Mesenteric fat pad (tissue), 1 donor: ENCODE data around the gene PRKN. TPM values are rescaled to one million over a fixed set of nuclear protein-coding genes. Genes with fewer than 3 reads are reported as not detected.
"Not testable (repeated sequence)": the region's sequence is repeated elsewhere in the genome, so short reads cannot be mapped to it uniquely, and the experiment has no call there.

ENCODE experiments used
- DNase-seq: peaks from one replicate; pipeline ENCODE4 v3.0.0-alpha.2; 2020; ENCODE audit warnings: low spot score
- total RNA-seq: library from RNA; stranded (reverse); fragmentation: NEBNext Ultra II Directional; extraction: Animal tissue kit (Norgen Biotek cat#: 25700); gene quantifications from one replicate; pipeline ENCODE4 v1.2.1, GENCODE V29; 2021
- donor health status: DM: yes; HTN: yes; CAD: no.

Gene PRKN
- total RNA-seq, 1 donor from 2014 or later, result 10.1 TPM

DNA sequence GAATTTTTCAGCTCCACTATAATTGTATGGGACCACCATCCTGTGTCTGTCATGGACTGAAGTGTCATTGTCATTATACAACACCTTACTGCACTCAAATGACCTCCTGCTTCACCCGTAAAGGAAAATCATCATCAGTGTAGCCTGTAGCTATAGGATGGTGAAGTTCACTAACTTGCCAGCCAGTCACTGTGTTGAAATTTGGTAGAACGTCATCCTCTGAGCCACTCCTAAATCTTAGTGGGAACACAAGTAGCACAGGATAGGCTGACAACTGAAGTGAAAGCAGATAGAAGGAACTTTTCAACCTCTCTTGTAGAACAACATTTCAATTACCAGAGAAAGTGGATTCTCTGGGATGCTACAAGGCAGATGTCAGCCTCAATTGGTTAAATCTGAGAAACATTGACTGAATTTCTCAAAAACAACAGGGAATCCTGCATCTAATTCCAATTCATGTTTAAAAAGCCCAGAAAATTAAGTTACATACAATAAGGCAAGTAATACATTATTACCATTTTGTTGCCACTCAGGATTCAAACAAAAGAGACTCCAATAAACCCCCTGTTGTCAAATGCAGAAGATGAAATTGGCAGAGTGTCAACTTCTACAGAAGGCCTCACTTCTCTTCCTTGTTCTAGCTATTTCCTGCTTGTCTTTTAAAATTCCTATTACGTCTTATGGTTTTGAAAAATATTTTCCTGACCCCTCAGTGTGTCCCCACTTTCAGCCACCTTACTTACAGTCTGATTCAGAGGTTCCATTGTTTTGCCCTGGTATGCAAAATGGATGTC lies 805.8 kb downstream of the PRKN start:
- no peak for DNase-seq

- DNase-seq, result no peak
Observed at GRCh38 chr6:161919691-161920090, 807.9 kb downstream of the PRKN start.

DNA sequence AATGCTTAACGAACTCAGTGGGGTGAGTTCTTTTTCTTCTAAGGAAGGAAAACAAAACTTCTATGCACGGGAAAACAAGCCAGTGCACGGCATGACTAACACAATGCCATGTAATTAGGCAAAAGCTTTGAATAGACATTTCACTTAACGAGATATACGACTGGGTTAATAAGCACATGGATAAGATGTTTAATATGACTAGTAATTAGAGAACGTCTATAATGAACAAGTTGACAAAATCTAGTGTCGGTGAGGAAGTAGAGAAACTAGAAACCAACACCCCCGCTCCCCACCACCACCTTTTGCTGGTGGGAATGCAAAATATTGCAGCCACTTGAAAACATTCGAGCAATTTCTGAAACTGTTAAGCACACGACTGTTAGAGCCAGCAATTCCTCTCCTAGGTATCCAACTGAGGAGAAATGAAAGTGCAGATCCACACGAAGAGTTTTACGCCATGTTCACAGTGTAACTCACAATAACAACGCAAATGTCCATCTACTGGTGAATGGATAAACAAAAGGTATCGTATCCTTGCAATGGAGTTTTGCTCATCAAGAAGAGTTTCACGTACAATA lies 808.8 kb downstream of the PRKN start:
- no peak for DNase-seq

DNA sequence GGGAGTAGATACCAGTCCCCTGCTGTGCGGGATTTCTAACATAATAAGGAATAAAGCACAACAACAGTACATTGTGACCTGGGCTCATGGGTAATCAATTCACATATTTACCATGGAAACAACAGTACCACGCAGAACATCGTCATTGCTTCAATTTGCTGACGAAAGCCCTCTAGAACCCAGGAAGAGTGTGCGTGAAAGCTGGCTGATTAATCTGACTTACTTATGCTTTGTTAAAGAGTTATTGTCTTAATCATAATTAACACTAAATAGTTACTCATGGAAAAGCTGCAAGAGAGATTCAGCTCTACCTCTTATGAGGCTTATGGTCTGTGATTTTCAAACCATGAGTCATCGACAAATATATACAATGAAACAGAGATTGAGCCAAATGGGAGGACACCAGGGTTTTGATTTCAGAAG lies 809.4 kb downstream of the PRKN start:
- DNase-seq, result no peak

GRCh38 chr6:161917645-161918044 lies 809.9 kb downstream of the PRKN start:
- DNase-seq, result no peak

DNA sequence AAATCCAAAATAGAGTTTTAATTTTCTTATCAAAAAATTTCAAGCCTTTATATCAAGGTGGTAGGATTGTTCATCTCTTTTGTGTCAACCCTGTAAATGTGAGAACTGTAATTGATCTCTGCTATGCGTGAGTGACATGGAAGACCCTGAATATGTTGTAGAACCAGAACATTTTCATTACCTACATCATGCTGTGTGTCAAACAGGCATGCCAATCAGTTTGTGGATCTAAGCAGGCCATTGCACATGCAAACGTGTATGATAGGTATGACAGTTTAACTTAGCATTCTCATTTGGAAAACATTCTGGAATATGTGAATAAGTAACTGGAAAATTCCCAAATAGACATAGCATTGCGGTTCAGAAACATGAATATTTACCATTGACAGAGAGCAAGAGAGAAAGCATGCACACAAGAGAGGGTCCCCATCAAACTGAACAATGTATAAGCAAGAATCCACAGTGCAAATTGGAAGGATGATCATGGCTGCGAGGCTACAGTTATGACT lies 812.1 kb downstream of the PRKN start:
- DNase-seq, result no peak

DNA sequence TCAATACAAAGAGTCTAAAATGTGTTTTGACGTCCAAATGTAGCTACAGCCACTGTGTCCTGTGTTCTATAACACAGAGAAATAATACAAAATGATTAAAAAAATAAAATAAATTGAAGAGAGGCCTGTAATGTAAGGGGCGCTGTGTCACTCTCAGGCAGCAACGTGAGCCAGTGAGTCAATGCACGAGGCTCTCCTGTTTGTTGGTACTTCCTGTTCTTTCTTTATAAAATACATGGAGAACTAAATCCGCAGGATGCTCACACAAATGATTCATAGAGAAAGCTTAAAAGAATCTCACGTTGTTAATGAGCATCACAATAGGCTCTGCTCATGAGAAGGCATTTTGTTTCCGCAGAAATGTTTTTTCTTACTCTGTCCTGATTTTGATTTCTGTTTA lies 818.7 kb downstream of the PRKN start:
- DNase-seq, result no peak

- DNase-seq, result no peak
Observed at GRCh38 chr6:161906571-161906970, 821.0 kb downstream of the PRKN start.

GRCh38 chr6:161903584-161904212 lies 823.9 kb downstream of the PRKN start:
- DNase-seq, result no peak

- DNase-seq, result no peak
Observed at GRCh38 chr6:161901740-161902426, 825.7 kb downstream of the PRKN start.

GRCh38 chr6:161894436-161894835 lies 833.1 kb downstream of the PRKN start:
- DNase-seq, result no peak

DNA sequence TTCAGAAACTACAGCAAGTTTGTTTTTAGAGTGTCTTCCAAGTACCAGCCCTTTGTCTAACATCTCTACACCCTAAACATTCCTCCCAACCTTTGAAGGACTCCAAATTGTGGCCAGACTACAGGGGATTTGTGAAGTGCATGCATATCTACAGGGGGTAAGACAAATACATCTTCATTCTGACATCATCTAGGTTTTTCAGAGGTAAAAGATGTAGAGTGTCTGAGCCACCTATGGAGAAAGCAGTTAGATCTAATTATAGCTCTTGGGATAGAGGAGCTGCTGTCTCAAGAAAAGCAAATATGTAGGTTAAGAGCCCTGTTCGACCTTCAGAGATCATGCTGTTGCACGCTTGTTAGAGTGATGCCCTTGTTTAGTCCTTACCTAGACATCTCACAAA lies 836.0 kb downstream of the PRKN start:
- no peak for DNase-seq

DNA sequence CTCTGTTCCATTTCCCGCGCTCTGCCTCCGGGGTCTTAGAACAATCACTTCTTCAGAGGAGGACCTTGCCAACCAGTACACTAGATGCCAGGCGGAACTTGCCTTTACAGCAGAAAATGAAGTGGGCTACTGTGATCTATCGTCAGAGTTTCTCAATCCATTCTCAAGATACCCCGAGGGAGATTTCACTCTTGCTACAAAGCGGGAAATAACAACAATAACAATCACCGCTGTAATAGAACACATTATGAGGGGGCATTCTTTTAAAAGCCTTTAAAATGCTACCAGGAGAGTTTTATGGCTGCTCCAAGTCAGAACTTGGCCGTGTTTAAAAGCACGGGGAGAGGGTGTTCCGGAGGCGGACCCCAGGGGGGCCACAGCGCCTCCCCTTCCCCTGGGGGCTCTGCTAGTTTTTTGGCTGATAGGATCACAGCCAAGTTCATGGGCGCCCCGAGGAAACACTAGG lies 836.7 kb downstream of the PRKN start:
- DNase-seq, result no peak

GRCh38 chr6:161890133-161890831 lies 837.3 kb downstream of the PRKN start:
- no peak for DNase-seq

DNA sequence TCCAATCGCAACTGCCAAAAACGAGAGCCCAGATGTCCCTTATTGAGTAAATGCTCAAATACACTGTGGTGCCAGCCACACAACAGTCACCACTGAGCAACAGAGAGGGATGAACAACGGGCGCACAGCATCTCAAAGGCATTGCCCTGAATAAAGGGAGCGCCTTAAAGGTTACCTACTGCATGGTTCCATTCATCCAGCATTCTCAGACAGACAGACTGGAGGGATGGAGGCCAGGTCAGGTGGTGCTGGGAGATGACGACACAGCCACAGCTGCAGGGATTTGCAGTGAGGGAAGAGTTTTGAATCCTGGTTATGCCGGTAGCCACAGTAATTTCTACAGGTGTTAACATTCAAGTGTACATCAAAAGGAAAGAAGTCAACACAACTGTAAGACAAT lies 838.2 kb downstream of the PRKN start:
- DNase-seq, result no peak

- DNase-seq, result not testable (repeated sequence)
Observed at GRCh38 chr6:161886545-161886944, 841.0 kb downstream of the PRKN start.

DNA sequence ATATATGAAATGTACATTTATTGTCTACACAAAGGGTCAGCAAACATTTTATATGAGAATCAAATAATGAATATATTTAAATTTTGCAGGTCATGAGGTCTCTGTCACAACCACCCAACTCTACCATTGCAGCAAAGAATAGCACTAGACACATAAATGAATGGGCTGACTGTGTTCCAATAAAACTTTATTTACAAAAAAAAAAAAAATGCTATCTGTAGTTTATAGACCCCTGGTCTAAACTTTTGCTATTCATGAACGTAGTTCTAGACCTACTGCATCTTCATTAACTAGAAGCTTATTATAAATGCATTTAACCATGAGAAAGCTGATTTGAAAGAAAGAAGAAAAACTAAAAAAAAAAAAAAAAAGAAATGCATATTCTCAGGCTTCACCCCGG lies 842.8 kb downstream of the PRKN start:
- DNase-seq, result no peak

DNA sequence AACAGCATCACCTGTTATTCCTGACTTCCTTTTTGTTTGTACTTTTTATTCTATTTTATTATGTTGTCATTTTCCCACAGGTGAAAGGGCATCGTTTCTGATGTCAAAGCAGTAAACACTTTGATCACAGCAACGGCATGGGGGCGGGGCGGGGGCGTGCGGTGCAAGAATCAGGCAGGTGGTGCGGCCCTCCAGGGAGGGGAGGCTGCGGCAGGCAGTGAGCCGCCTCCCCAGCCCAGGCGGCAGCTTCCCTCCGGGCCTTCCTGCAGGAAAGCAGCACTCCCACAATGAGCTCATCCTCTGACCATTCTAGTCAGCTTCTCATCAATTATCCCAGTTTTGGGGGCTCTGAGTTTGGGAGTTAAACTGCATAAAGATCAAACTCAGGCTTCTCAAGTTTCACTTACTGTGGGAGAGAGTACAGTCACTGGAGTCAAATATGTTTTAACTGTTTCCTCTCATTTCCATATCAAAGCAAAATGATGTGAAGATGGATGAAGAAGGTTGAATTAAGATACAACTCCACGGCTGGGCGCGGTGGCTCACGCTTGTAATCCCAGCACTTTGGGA lies 845.3 kb downstream of the PRKN start:
- no peak for DNase-seq

- no peak for DNase-seq
Observed at GRCh38 chr6:161880056-161880455, 847.5 kb downstream of the PRKN start.

DNA sequence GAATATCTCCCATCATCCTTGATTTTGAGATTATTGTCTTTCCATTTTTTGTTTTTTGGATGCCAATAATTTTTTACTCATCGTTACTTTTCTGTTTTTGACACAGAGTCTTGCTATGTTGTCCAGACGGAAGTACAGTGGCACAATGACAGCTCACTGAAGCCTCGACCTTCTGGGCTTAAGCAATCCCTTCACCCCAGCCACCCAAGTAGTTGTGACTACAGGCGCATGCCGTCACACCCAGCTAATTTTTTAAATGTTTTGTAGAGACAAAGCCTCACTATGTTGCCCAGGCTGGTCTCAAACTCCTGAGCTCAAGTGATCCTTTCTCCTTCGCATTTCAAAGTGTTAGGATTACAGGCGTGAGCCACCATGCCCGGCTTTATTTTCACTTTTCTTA lies 851.3 kb downstream of the PRKN start:
- DNase-seq, result no peak
